Ovary (tissue), 3 donors: ENCODE measurements around the gene ZNF182.

Source experiments
- EP300 ChIP-seq: sonication (generic); formaldehyde crosslinking; IDR thresholded peaks from one replicate; pipeline ENCODE4 v1.6.1; 2017; ENCODE audit warnings: antibody characterized with exemption
- TF ChIP-seq, protein P1 (sequence below), 3 donors: fragments of 450-650 bp in 2 of 3; fragments of 200-600 bp in 1 of 3; IDR thresholded peaks; one replicate each; pipeline versions ENCODE4 v1.5.1 to v1.8.0; 2016 to 2022; ENCODE audit warnings: antibody characterized with exemption in 3 of 3, mild to moderate bottlenecking in 1 of 3
- donor health status: DM: no; HTN: no; CAD: no.

DNA sequence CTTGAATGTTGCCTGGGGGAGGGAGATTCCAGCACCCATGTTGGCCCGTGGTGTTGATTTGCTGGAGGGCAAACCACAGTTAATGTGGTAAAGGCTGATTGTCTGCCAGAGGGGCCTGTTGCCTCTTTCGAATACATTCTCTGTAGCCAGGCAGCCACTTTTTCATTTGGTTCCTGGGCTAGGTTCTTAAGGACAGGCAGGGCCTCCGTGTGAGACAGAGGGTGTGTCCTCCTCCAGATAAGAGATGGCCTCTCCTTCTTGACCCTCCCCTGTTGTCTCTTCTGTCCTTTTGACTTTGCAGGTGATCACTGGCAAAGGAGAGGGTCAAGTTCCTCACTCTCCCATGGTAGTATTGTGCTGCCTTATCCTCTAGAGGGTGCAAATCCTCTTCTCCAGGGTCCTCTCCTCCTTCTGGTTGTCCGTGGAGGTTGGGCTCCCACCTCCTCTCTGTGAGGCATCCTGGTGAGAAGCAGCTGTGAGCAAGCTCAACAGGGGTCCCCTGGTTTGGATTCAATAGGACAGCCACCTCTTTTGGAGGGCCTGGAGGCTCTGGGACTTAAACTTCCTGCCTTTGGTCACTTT lies 44.9 kb downstream of the ZNF182 start:
- TF ChIP-seq, protein P1, sequence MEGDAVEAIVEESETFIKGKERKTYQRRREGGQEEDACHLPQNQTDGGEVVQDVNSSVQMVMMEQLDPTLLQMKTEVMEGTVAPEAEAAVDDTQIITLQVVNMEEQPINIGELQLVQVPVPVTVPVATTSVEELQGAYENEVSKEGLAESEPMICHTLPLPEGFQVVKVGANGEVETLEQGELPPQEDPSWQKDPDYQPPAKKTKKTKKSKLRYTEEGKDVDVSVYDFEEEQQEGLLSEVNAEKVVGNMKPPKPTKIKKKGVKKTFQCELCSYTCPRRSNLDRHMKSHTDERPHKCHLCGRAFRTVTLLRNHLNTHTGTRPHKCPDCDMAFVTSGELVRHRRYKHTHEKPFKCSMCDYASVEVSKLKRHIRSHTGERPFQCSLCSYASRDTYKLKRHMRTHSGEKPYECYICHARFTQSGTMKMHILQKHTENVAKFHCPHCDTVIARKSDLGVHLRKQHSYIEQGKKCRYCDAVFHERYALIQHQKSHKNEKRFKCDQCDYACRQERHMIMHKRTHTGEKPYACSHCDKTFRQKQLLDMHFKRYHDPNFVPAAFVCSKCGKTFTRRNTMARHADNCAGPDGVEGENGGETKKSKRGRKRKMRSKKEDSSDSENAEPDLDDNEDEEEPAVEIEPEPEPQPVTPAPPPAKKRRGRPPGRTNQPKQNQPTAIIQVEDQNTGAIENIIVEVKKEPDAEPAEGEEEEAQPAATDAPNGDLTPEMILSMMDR (IDR thresholded peaks at IDR 0.05): no peak
- no peak for TF ChIP-seq EP300
